GM12878 (cell line): ENCODE results near the gene RASGRF2. TPM values are rescaled to one million over a fixed set of nuclear protein-coding genes. Genes with fewer than 3 reads are reported as not detected.

Source experiments
- ATAC-seq: fragments of 200-7000 bp; cut with Tn5 transposase; 3 replicates; pipeline ENCODE4 v1.9.1; 2020; ENCODE audit warnings: mild to moderate bottlenecking, moderate library complexity
- BruUV-seq: library from RNA; stranded (reverse); fragments of 400-500 nt; replicated peaks from 2 replicates; lab custom pipeline; 2021; lab: Mats Ljungman, UMichigan
- CTCF ChIA-PET: fragments of 300-600 bp; sonication (Branson Sonifier 250); formaldehyde crosslinking; extraction: SDS; loops from one replicate; lab custom pipeline; 2021; ENCODE audit warnings: inconsistent platforms; lab: Yijun Ruan, JAX
- POLR2A ChIA-PET: fragments of 350-600 bp; formaldehyde crosslinking; extraction: SDS; loops from one replicate; lab custom pipeline; 2021; ENCODE audit warnings: inconsistent platforms; lab: Charles Lee
- RAD21 ChIA-PET: fragments of 300-600 bp; sonication (Branson Sonifier 250); formaldehyde crosslinking; loops from one replicate; lab custom pipeline; 2023; ENCODE audit warnings: antibody characterized with exemption; ENCODE audit not compliant: unreplicated experiment; lab: Charles Lee
- SMC1A ChIA-PET: fragments of 300-600 bp; sonication (Branson Sonifier 250); formaldehyde crosslinking; loops from one replicate; lab custom pipeline; 2023; ENCODE audit not compliant: unreplicated experiment, uncharacterized antibody; lab: Charles Lee
- DNase-seq: peaks from one replicate; pipeline ENCODE4 v3.0.0-alpha.2; 2011; ENCODE audit warnings: low read depth, low spot score
- FAIRE-seq: peaks from 3 replicates; lab custom pipeline; 2011; peaks lifted over from hg19 to GRCh38; lab: Jason Lieb, UNC
- H2AFZ ChIP-seq: 2 replicates; pipeline ENCODE4 v1.6.0; 2011; ENCODE audit warnings: low read depth, low read length, control low read depth; ENCODE audit not compliant: control insufficient read depth
- H3K27ac ChIP-seq: 2 replicates; pipeline ENCODE4 v1.5.1; 2011; ENCODE audit warnings: control low read depth; ENCODE audit not compliant: control insufficient read depth, insufficient read depth
- H3K27me3 ChIP-seq, 2 experiments: replicated peaks in 1 of 2; 2 replicates each; pipeline versions ENCODE4 v1.6.0 to v1.6.1; 2011; ENCODE audit warnings: low read length in 1 of 2; ENCODE audit not compliant: control insufficient read depth in 2 of 2, insufficient read depth in 2 of 2
- H3K36me3 ChIP-seq, 2 experiments: 2 replicates each; pipeline ENCODE4 v1.5.1; 2011; ENCODE audit warnings: low read length in 1 of 2; ENCODE audit not compliant: control insufficient read depth in 2 of 2, insufficient read depth in 2 of 2
- H3K4me1 ChIP-seq: 2 replicates; pipeline ENCODE4 v1.6.1; 2011; ENCODE audit warnings: mild to moderate bottlenecking, low read length, moderate library complexity, mixed read lengths; ENCODE audit not compliant: control insufficient read depth, insufficient read depth
- H3K4me2 ChIP-seq: 2 replicates; pipeline ENCODE4 v1.6.0; 2011; ENCODE audit warnings: control low read depth; ENCODE audit not compliant: control insufficient read depth, insufficient read depth
- H3K4me3 ChIP-seq: fragments of 200-600 bp; sonication (generic); 2 replicates; pipeline ENCODE4 v1.5.1; 2016
- H3K79me2 ChIP-seq: 2 replicates; pipeline ENCODE4 v1.6.0; 2011; ENCODE audit warnings: low read length; ENCODE audit not compliant: control insufficient read depth, insufficient read depth
- H3K9ac ChIP-seq: 2 replicates; pipeline ENCODE4 v1.8.0; 2011; ENCODE audit warnings: low read length, control low read depth, mixed read lengths; ENCODE audit not compliant: control insufficient read depth, insufficient read depth
- H3K9me3 ChIP-seq: replicated peaks from 3 replicates; pipeline ENCODE4 v1.5.1; 2011; ENCODE audit warnings: mild to moderate bottlenecking, low read length; ENCODE audit not compliant: control insufficient read depth, insufficient read depth
- H4K20me1 ChIP-seq: 2 replicates; pipeline ENCODE4 v1.6.0; 2011; ENCODE audit not compliant: control insufficient read depth, insufficient read depth
- CEBPB ChIP-seq, 2 experiments: fragments of 150-350 bp in 1 of 2; IDR thresholded peaks; 2 replicates each; pipeline ENCODE4 v1.6.1; 2012 to 2014; ENCODE audit warnings: low read depth in 2 of 2, low read length in 2 of 2, borderline replicate concordance in 1 of 2, inconsistent platforms in 1 of 2
- PAX5 ChIP-seq: IDR thresholded peaks from 2 replicates; pipeline ENCODE4 v1.6.1; 2011; ENCODE audit warnings: low read depth, low read length, borderline replicate concordance
- RBBP5 ChIP-seq: fragments of 200-600 bp; sonication (generic); conservative IDR thresholded peaks from 2 replicates; pipeline ENCODE4 v1.6.1; 2016
- RCOR1 ChIP-seq: conservative IDR thresholded peaks from 2 replicates; pipeline ENCODE4 v1.6.1; 2012; ENCODE audit warnings: low read depth, low read length, improper control_type of control experiment
- SIN3A ChIP-seq: IDR thresholded peaks from 2 replicates; pipeline ENCODE4 v1.6.1; 2012; ENCODE audit warnings: low read depth, low read length, improper control_type of control experiment
- SMARCA5 ChIP-seq: fragments of 450-650 bp; IDR thresholded peaks from 2 replicates; pipeline ENCODE4 v1.6.1; 2017; ENCODE audit warnings: mild to moderate bottlenecking
- SMC3 ChIP-seq: IDR thresholded peaks from 2 replicates; pipeline ENCODE4 v1.6.1; 2011; ENCODE audit warnings: low read length, improper control_type of control experiment, borderline replicate concordance
- STAT3 ChIP-seq: IDR thresholded peaks from 2 replicates; pipeline ENCODE4 v1.6.1; 2011; ENCODE audit warnings: low read depth, low read length, improper control_type of control experiment
- ZNF217 ChIP-seq: fragments of 450-650 bp; IDR thresholded peaks from 2 replicates; pipeline ENCODE4 v1.6.1; 2017; ENCODE audit warnings: antibody characterized with exemption, mild to moderate bottlenecking
- ZSCAN29 ChIP-seq: fragments of 450-650 bp; IDR thresholded peaks from 2 replicates; pipeline ENCODE4 v1.6.1; 2017; ENCODE audit warnings: mild to moderate bottlenecking, moderate library complexity
- WGBS: methylation state at CpG from one replicate; pipeline ENCODE4 v1.1.6; 2016; ENCODE audit warnings: low lambda C conversion rate; ENCODE audit not compliant: insufficient replicate concordance, insufficient coverage; ENCODE audit errors: missing lambda C conversion rate; 5-methylcytosine and 5-hydroxymethylcytosine counted together
- in situ Hi-C: fragments of 300-500 bp; cut with MboI; formaldehyde crosslinking; loops from 9 replicates; pipeline ENCODE4 v1.14.3; 2018; ENCODE audit warnings: mixed read lengths
- intact Hi-C: fragments of 100-400 bp; cut with micrococcal nuclease; formaldehyde crosslinking; loops from one replicate; pipeline ENCODE4 v1.14.2; 2022; ENCODE audit not compliant: unreplicated experiment
- polyA plus RNA-seq, 11 experiments: library from polyadenylated mRNA; depleted of rRNA in 4 of 11; unstranded in 6 of 11; stranded (reverse) in 5 of 11; fragments of >200 nt; fragmentation: Nextera tagmentation in 4 of 11; fragmentation: Illumina TruSeq in 1 of 11; extraction: Ambion mirVana in 4 of 11; extraction: Trizol in 1 of 11; gene quantifications; 1 replicate in 1 of 11; 2 replicates in 10 of 11; pipeline versions ENCODE4 v1.2.1 to v1.2.3, GENCODE V29; 2011 to 2016; ENCODE audit warnings: inconsistent platforms in 2 of 11, missing spikeins in 2 of 11, low read depth in 1 of 11
- total RNA-seq, 4 experiments: library from RNA; depleted of rRNA in 3 of 4; stranded (reverse); fragments of >200 nt in 3 of 4; fragmentation: Illumina TruSeq in 1 of 4; extraction: Trizol in 1 of 4; gene quantifications; 2 replicates each; pipeline versions ENCODE4 v1.2.1 to v1.2.3, GENCODE V29; 2013 to 2021
- TF ChIP-seq, protein P1 (sequence below): fragments of 450-650 bp; IDR thresholded peaks from 2 replicates; pipeline ENCODE4 v1.6.1; 2017; ENCODE audit warnings: low read depth, mild to moderate bottlenecking, moderate library complexity
- TF ChIP-seq, protein P2 (sequence below): fragments of 450-650 bp; IDR thresholded peaks from 2 replicates; pipeline ENCODE4 v1.6.1; 2017; ENCODE audit warnings: mild to moderate bottlenecking, moderate library complexity
- TF ChIP-seq, protein P3 (sequence below): fragments of 150-350 bp; IDR thresholded peaks from 2 replicates; pipeline ENCODE4 v1.6.1; 2014; ENCODE audit warnings: mild to moderate bottlenecking, low read depth, low read length
- TF ChIP-seq, protein P4 (sequence below): fragments of 450-650 bp; IDR thresholded peaks from 2 replicates; pipeline ENCODE4 v1.6.1; 2016; ENCODE audit warnings: mild to moderate bottlenecking
- TF ChIP-seq, protein P5 (sequence below): fragments of 450-650 bp; IDR thresholded peaks from 2 replicates; pipeline ENCODE4 v1.6.1; 2014; ENCODE audit warnings: mild to moderate bottlenecking

RASGRF2 gene
- total and polyA plus RNA-seq, 10 of the 15 experiments (the other 5 are each of a cell fraction or from before 2014, with no cell fraction given), result 0.05 to 0.24 (median 0.07) TPM

DNA sequence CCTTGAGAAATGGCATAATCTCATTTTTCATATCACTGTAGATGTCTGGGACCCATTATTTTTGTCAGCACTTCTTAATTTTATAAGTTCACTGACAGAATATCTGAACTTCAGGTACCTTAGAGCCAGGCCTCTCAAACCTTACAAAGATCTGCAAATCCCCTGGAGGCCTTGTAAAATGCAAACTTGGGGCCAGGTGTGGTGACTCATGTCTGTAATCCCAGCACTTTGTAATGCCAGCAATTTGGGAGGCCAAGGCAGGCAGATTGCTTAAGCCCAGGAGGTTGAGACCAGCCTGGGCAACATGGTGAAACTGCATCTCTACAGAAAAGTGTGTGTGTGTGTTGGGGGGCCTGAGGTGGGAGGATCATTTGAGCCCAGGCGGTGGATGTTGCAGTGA lies 30.8 kb downstream of the RASGRF2 start:
- Histone ChIP-seq H2AFZ (no peak overlapping the region), H3K36me3 (no peaks in the 10 kb centered on the region), H3K4me1 (no peaks in the 10 kb centered on the region), H4K20me1 (no peaks in the 10 kb centered on the region), H3K4me2 (no peak overlapping the region), H3K79me2 (no peaks in the 10 kb centered on the region), H3K27ac (no peak overlapping the region), H3K9ac (no peak overlapping the region), H3K9me3 (no peaks in the 10 kb centered on the region), H3K4me3 (no peak overlapping the region), H3K27me3 (no peaks in the 10 kb centered on the region)
- SMC1A ChIA-PET, result interaction anchor here (0.6 kb wide), 1 partner anchor 176 kb away, joined by 3 read pairs; no protein-coding TSS in a partner anchor
- intact Hi-C loops (no loop called here), in situ Hi-C loops (no loop called here)
- WGBS, result 42% methylated on average over 1 of the region's 1 CpG
- ATAC-seq, result no peak
- CTCF ChIA-PET, result no interaction called here
- BruUV-seq, result no TSS peak
- RAD21 ChIA-PET, result no interaction called here
- FAIRE-seq, result no peak
- POLR2A ChIA-PET, result no interaction called here
- DNase-seq, result no peak
- TF ChIP-seq ZSCAN29, result no peak
- no peak for TF ChIP-seq SMC3
- TF ChIP-seq SIN3A, result no peak
- TF ChIP-seq, protein P1, sequence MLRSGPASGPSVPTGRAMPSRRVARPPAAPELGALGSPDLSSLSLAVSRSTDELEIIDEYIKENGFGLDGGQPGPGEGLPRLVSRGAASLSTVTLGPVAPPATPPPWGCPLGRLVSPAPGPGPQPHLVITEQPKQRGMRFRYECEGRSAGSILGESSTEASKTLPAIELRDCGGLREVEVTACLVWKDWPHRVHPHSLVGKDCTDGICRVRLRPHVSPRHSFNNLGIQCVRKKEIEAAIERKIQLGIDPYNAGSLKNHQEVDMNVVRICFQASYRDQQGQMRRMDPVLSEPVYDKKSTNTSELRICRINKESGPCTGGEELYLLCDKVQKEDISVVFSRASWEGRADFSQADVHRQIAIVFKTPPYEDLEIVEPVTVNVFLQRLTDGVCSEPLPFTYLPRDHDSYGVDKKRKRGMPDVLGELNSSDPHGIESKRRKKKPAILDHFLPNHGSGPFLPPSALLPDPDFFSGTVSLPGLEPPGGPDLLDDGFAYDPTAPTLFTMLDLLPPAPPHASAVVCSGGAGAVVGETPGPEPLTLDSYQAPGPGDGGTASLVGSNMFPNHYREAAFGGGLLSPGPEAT, result no peak
- no peak for TF ChIP-seq SMARCA5
- TF ChIP-seq CEBPB (IDR thresholded peaks at IDR 0.05; ENCODE audit: borderline replicate concordance in 1 of 2, low read depth in 2 of 2, low read length in 2 of 2), result no peak
- no peak for TF ChIP-seq RCOR1
- TF ChIP-seq, protein P2, sequence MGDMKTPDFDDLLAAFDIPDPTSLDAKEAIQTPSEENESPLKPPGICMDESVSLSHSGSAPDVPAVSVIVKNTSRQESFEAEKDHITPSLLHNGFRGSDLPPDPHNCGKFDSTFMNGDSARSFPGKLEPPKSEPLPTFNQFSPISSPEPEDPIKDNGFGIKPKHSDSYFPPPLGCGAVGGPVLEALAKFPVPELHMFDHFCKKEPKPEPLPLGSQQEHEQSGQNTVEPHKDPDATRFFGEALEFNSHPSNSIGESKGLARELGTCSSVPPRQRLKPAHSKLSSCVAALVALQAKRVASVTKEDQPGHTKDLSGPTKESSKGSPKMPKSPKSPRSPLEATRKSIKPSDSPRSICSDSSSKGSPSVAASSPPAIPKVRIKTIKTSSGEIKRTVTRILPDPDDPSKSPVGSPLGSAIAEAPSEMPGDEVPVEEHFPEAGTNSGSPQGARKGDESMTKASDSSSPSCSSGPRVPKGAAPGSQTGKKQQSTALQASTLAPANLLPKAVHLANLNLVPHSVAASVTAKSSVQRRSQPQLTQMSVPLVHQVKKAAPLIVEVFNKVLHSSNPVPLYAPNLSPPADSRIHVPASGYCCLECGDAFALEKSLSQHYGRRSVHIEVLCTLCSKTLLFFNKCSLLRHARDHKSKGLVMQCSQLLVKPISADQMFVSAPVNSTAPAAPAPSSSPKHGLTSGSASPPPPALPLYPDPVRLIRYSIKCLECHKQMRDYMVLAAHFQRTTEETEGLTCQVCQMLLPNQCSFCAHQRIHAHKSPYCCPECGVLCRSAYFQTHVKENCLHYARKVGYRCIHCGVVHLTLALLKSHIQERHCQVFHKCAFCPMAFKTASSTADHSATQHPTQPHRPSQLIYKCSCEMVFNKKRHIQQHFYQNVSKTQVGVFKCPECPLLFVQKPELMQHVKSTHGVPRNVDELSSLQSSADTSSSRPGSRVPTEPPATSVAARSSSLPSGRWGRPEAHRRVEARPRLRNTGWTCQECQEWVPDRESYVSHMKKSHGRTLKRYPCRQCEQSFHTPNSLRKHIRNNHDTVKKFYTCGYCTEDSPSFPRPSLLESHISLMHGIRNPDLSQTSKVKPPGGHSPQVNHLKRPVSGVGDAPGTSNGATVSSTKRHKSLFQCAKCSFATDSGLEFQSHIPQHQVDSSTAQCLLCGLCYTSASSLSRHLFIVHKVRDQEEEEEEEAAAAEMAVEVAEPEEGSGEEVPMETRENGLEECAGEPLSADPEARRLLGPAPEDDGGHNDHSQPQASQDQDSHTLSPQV, result no peak
- TF ChIP-seq ZNF217, result no peak
- no peak for TF ChIP-seq RBBP5
- no peak for TF ChIP-seq PAX5
- TF ChIP-seq, protein P3, sequence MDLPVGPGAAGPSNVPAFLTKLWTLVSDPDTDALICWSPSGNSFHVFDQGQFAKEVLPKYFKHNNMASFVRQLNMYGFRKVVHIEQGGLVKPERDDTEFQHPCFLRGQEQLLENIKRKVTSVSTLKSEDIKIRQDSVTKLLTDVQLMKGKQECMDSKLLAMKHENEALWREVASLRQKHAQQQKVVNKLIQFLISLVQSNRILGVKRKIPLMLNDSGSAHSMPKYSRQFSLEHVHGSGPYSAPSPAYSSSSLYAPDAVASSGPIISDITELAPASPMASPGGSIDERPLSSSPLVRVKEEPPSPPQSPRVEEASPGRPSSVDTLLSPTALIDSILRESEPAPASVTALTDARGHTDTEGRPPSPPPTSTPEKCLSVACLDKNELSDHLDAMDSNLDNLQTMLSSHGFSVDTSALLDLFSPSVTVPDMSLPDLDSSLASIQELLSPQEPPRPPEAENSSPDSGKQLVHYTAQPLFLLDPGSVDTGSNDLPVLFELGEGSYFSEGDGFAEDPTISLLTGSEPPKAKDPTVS, result no peak
- TF ChIP-seq STAT3, result no peak
- TF ChIP-seq, protein P4, sequence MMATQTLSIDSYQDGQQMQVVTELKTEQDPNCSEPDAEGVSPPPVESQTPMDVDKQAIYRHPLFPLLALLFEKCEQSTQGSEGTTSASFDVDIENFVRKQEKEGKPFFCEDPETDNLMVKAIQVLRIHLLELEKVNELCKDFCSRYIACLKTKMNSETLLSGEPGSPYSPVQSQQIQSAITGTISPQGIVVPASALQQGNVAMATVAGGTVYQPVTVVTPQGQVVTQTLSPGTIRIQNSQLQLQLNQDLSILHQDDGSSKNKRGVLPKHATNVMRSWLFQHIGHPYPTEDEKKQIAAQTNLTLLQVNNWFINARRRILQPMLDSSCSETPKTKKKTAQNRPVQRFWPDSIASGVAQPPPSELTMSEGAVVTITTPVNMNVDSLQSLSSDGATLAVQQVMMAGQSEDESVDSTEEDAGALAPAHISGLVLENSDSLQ, result no peak
- TF ChIP-seq, protein P5, sequence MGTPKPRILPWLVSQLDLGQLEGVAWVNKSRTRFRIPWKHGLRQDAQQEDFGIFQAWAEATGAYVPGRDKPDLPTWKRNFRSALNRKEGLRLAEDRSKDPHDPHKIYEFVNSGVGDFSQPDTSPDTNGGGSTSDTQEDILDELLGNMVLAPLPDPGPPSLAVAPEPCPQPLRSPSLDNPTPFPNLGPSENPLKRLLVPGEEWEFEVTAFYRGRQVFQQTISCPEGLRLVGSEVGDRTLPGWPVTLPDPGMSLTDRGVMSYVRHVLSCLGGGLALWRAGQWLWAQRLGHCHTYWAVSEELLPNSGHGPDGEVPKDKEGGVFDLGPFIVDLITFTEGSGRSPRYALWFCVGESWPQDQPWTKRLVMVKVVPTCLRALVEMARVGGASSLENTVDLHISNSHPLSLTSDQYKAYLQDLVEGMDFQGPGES, result no peak
